ENCODE measurements around the gene CFAP92. TPM values are rescaled to one million over a fixed set of nuclear protein-coding genes. Genes with fewer than 3 reads are reported as not detected.

The CFAP92 gene
- total and polyA plus RNA-seq, 4 donors = 1.2 to 4.9 (median 2.7) TPM

- H3K4me3 ChIP-seq = no peak overlapping the region
- H3K27me3 ChIP-seq (ENCODE audit: control insufficient read depth in 3 of 3, insufficient read depth in 3 of 3, low read length in 2 of 3) = no peaks in the 10 kb centered on the region
- peak overlapping the region; percentile 79 to 80 for H3K27ac ChIP-seq (ENCODE audit: low read depth in 1 of 2, low read length in 1 of 2)
- WGBS, 2 donors = 62 to 75% methylated on average over 14 of the region's 14 CpGs
- H3K36me3 ChIP-seq (ENCODE audit: control insufficient read depth in 4 of 4, insufficient read depth in 4 of 4, low read length in 4 of 4) = no peaks in the 10 kb centered on the region
- no peak overlapping the region for H3K9ac ChIP-seq (ENCODE audit: insufficient read depth in 1 of 2, low read length in 2 of 2)
- DNase-seq (peak in 1 of 3 donors; percentile 27), ATAC-seq (ENCODE audit: insufficient read depth, low FRiP score) (no peak)
- H3K4me1 ChIP-seq (ENCODE audit: control insufficient read depth in 5 of 5, insufficient read depth in 5 of 5, low read length in 5 of 5) = peaks cover 0 to 73% (median 35%) of the 10 kb centered on the region in 5 donors
- TF ChIP-seq CTCF (IDR thresholded peaks at IDR 0.05; ENCODE audit: control extremely low read depth, extremely low read depth) = no peak
- no peaks in the 10 kb centered on the region for H3K9me3 ChIP-seq (ENCODE audit: control insufficient read depth in 4 of 4, insufficient read depth in 3 of 4, low read length in 3 of 4)
Observed at GRCh38 chr3:129016720-129017483, 23.0 kb upstream of the CFAP92 start.

- DNase-seq = peak in 1 of 3 donors; percentile 31
- Histone ChIP-seq H3K36me3 (ENCODE audit: control insufficient read depth in 4 of 4, insufficient read depth in 4 of 4, low read length in 4 of 4) (no peaks in the 10 kb centered on the region), H3K27me3 (ENCODE audit: control insufficient read depth in 3 of 3, insufficient read depth in 3 of 3, low read length in 2 of 3) (no peaks in the 10 kb centered on the region), H3K4me3 (no peak overlapping the region), H3K9me3 (ENCODE audit: control insufficient read depth in 4 of 4, insufficient read depth in 3 of 4, low read length in 3 of 4) (no peaks in the 10 kb centered on the region), H3K27ac (ENCODE audit: low read depth in 1 of 2, low read length in 1 of 2) (peak overlapping the region; percentile 79 to 80), H3K4me1 (ENCODE audit: control insufficient read depth in 5 of 5, insufficient read depth in 5 of 5, low read length in 5 of 5) (peaks cover 0 to 67% (median 34%) of the 10 kb centered on the region in 5 donors), H3K9ac (ENCODE audit: insufficient read depth in 1 of 2, low read length in 2 of 2) (no peak overlapping the region)
- no peak for ATAC-seq (ENCODE audit: insufficient read depth, low FRiP score)
- 12 to 21% methylated on average over 6 of the region's 6 CpGs for WGBS, 2 donors
- TF ChIP-seq CTCF (IDR thresholded peaks at IDR 0.05; ENCODE audit: control extremely low read depth, extremely low read depth) = no peak
Observed at GRCh38 chr3:129016356-129016719, 22.5 kb upstream of the CFAP92 start.

GRCh38 chr3:129015388-129016105 lies 21.7 kb upstream of the CFAP92 start:
- Histone ChIP-seq H3K9me3 (ENCODE audit: control insufficient read depth in 4 of 4, insufficient read depth in 3 of 4, low read length in 3 of 4) (no peaks in the 10 kb centered on the region), H3K4me3 (no peak overlapping the region), H3K36me3 (ENCODE audit: control insufficient read depth in 4 of 4, insufficient read depth in 4 of 4, low read length in 4 of 4) (no peaks in the 10 kb centered on the region), H3K27me3 (ENCODE audit: control insufficient read depth in 3 of 3, insufficient read depth in 3 of 3, low read length in 2 of 3) (no peaks in the 10 kb centered on the region), H3K27ac (ENCODE audit: low read depth in 1 of 2, low read length in 1 of 2) (peak overlapping the region; percentile 79 to 80), H3K4me1 (ENCODE audit: control insufficient read depth in 5 of 5, insufficient read depth in 5 of 5, low read length in 5 of 5) (peaks cover 0 to 65% (median 27%) of the 10 kb centered on the region in 5 donors), H3K9ac (ENCODE audit: insufficient read depth in 1 of 2, low read length in 2 of 2) (no peak overlapping the region)
- no peak for TF ChIP-seq CTCF (IDR thresholded peaks at IDR 0.05; ENCODE audit: control extremely low read depth, extremely low read depth)
- DNase-seq = peak in 2 of 3 donors; percentile 54 to 71
- ATAC-seq (ENCODE audit: insufficient read depth, low FRiP score) = peak; percentile 54
- 26 to 42% methylated on average over 19 of the region's 19 CpGs for WGBS, 2 donors

Data from lung (tissue), 12 donors.